Stimulated activated naive B cell treated with anti-CD40 and anti-IgM and Interleukin-4, amounts not matched to agents 10 μg/mL and 1 μg/mL and 100 μg/mL, for 72 hours (primary cell): Measurements from ENCODE around the gene SLC4A5.
A peak's percentile ranks its signal among the peaks of the same experiment; 100 is the strongest.

ENCODE experiments used
- ATAC-seq, 2 donors: fragments of 150-1000 bp; cut with Tn5 transposase; replicated peaks; 2 replicates each; pipeline ENCODE4 v1.10.0; 2021; ENCODE audit warnings: moderate library complexity in 1 of 2
- DNase-seq: peaks from one replicate; pipeline ENCODE4 v3.0.0; 2021
- H3K27ac Mint-ChIP-seq: one replicate; pipeline ENCODE4 v1.8.0; 2022; ENCODE audit warnings: mild to moderate bottlenecking, mixed read lengths
- H3K27me3 Mint-ChIP-seq, 2 donors: one replicate each; pipeline ENCODE4 v1.8.0; 2022; ENCODE audit warnings: mixed read lengths in 2 of 2
- H3K36me3 Mint-ChIP-seq, 2 donors: one replicate each; pipeline ENCODE4 v1.8.0; 2022; ENCODE audit warnings: mixed read lengths in 2 of 2, mild to moderate bottlenecking in 1 of 2
- H3K4me1 Mint-ChIP-seq, 2 donors: one replicate each; pipeline ENCODE4 v1.8.0; 2022; ENCODE audit warnings: mixed read lengths in 2 of 2, mild to moderate bottlenecking in 1 of 2
- H3K4me3 Mint-ChIP-seq, 2 donors: one replicate each; pipeline ENCODE4 v1.8.0; 2022; ENCODE audit warnings: mild to moderate bottlenecking in 2 of 2, mixed read lengths in 2 of 2, moderate library complexity in 1 of 2
- H3K9me3 Mint-ChIP-seq, 2 donors: one replicate each; pipeline ENCODE4 v1.8.0; 2022; ENCODE audit warnings: mixed read lengths in 2 of 2, mild to moderate bottlenecking in 1 of 2

Gene SLC4A5

GRCh38 chr2:74316627-74317295, 26.5 kb downstream of the SLC4A5 start:
- Mint-ChIP-seq H3K4me1 (no peaks in the 10 kb centered on the region), H3K4me3 (no peak overlapping the region), H3K36me3 (peaks cover 7 to 22% of the 10 kb centered on the region in 2 donors), H3K27ac (no peak overlapping the region), H3K27me3 (peaks cover 0 to 3% of the 10 kb centered on the region in 2 donors), H3K9me3 (no peaks in the 10 kb centered on the region)
- ATAC-seq, result no peak
- no peak for DNase-seq

- ATAC-seq, result no peak
- Mint-ChIP-seq H3K36me3 (peaks cover 7 to 23% of the 10 kb centered on the region in 2 donors), H3K4me3 (no peak overlapping the region), H3K4me1 (no peaks in the 10 kb centered on the region), H3K9me3 (no peaks in the 10 kb centered on the region), H3K27me3 (peaks cover 0 to 3% of the 10 kb centered on the region in 2 donors), H3K27ac (no peak overlapping the region)
- DNase-seq, result no peak
These were observed 29.1 kb downstream of the SLC4A5 start for GRCh38 chr2:74314107-74314506.

GRCh38 chr2:74313497-74313896, 29.7 kb downstream of the SLC4A5 start:
- H3K36me3 Mint-ChIP-seq, result peaks cover 7 to 23% of the 10 kb centered on the region in 2 donors
- ATAC-seq (no peak), DNase-seq (no peak)
- H3K4me3 Mint-ChIP-seq, result no peak overlapping the region
- H3K27me3 Mint-ChIP-seq, result peaks cover 0 to 3% of the 10 kb centered on the region in 2 donors
- H3K27ac Mint-ChIP-seq, result peak overlapping the region; percentile 28
- no peaks in the 10 kb centered on the region for H3K4me1 Mint-ChIP-seq
- H3K9me3 Mint-ChIP-seq, result no peaks in the 10 kb centered on the region

GRCh38 chr2:74312913-74313312, 30.3 kb downstream of the SLC4A5 start:
- no peak overlapping the region for H3K27ac Mint-ChIP-seq
- no peak for ATAC-seq

GRCh38 chr2:74307720-74308119, 35.5 kb downstream of the SLC4A5 start:
- peaks cover 6 to 7% of the 10 kb centered on the region in 2 donors for H3K4me1 Mint-ChIP-seq
- no peaks in the 10 kb centered on the region for H3K9me3 Mint-ChIP-seq
- DNase-seq (no peak), ATAC-seq (no peak)
- no peaks in the 10 kb centered on the region for H3K27me3 Mint-ChIP-seq
- H3K36me3 Mint-ChIP-seq, result peaks cover 13 to 15% of the 10 kb centered on the region in 2 donors
- H3K27ac Mint-ChIP-seq, result no peak overlapping the region
- no peak overlapping the region for H3K4me3 Mint-ChIP-seq

More at GRCh38 chr2:74312913-74313312, 30.3 kb downstream of the SLC4A5 start:
- H3K4me3 Mint-ChIP-seq, result no peak overlapping the region
- H3K4me1 Mint-ChIP-seq, result no peaks in the 10 kb centered on the region
- peaks cover 0 to 3% of the 10 kb centered on the region in 2 donors for H3K27me3 Mint-ChIP-seq
- peaks cover 7 to 23% of the 10 kb centered on the region in 2 donors for H3K36me3 Mint-ChIP-seq
- no peaks in the 10 kb centered on the region for H3K9me3 Mint-ChIP-seq
- DNase-seq, result no peak

GRCh38 chr2:74304332-74305148, 38.7 kb downstream of the SLC4A5 start:
- peaks cover 0 to 2% of the 10 kb centered on the region in 2 donors for H3K9me3 Mint-ChIP-seq
- H3K4me1 Mint-ChIP-seq, result peaks cover 6 to 7% of the 10 kb centered on the region in 2 donors
- H3K4me3 Mint-ChIP-seq, result no peak overlapping the region
- peak; percentile 83 to 95 for ATAC-seq
- no peak overlapping the region for H3K27ac Mint-ChIP-seq
- no peaks in the 10 kb centered on the region for H3K27me3 Mint-ChIP-seq
- DNase-seq, result no peak
- peaks cover 8 to 16% of the 10 kb centered on the region in 2 donors for H3K36me3 Mint-ChIP-seq

- Mint-ChIP-seq H3K27me3 (no peaks in the 10 kb centered on the region), H3K4me3 (no peak overlapping the region), H3K9me3 (peaks cover 0 to 5% of the 10 kb centered on the region in 2 donors), H3K4me1 (peaks cover 8 to 11% of the 10 kb centered on the region in 2 donors), H3K27ac (no peak overlapping the region), H3K36me3 (peaks cover 13 to 23% of the 10 kb centered on the region in 2 donors)
- DNase-seq (no peak), ATAC-seq (no peak)
These were observed 40.4 kb downstream of the SLC4A5 start for GRCh38 chr2:74302865-74303264.

- ATAC-seq (no peak), DNase-seq (no peak)
- peaks cover 0 to 5% of the 10 kb centered on the region in 2 donors for H3K9me3 Mint-ChIP-seq
These were observed 42.0 kb downstream of the SLC4A5 start for GRCh38 chr2:74301262-74301661.

GRCh38 chr2:74300506-74300905, 42.7 kb downstream of the SLC4A5 start:
- no peak for ATAC-seq
- Mint-ChIP-seq H3K9me3 (peaks cover 0 to 5% of the 10 kb centered on the region in 2 donors), H3K27ac (no peak overlapping the region), H3K4me3 (no peak overlapping the region), H3K36me3 (peaks cover 13 to 19% of the 10 kb centered on the region in 2 donors), H3K27me3 (no peaks in the 10 kb centered on the region), H3K4me1 (peaks cover 14 to 25% of the 10 kb centered on the region in 2 donors)
- DNase-seq, result no peak

More at GRCh38 chr2:74301262-74301661, 42.0 kb downstream of the SLC4A5 start:
- Mint-ChIP-seq H3K36me3 (peaks cover 13 to 23% of the 10 kb centered on the region in 2 donors), H3K4me3 (no peak overlapping the region), H3K27me3 (no peaks in the 10 kb centered on the region), H3K4me1 (peaks cover 14 to 19% of the 10 kb centered on the region in 2 donors), H3K27ac (no peak overlapping the region)

- DNase-seq, result no peak
- Mint-ChIP-seq H3K4me1 (peaks cover 13 to 19% of the 10 kb centered on the region in 2 donors), H3K36me3 (peaks cover 8 to 17% of the 10 kb centered on the region in 2 donors), H3K27ac (no peak overlapping the region), H3K4me3 (no peak overlapping the region), H3K9me3 (peaks cover 0 to 5% of the 10 kb centered on the region in 2 donors), H3K27me3 (no peaks in the 10 kb centered on the region)
- ATAC-seq, result no peak
These were observed 45.3 kb downstream of the SLC4A5 start for GRCh38 chr2:74297950-74298349.

GRCh38 chr2:74297391-74297790, 45.8 kb downstream of the SLC4A5 start:
- peak; percentile 17 for DNase-seq
- Mint-ChIP-seq H3K36me3 (peaks cover 8 to 17% of the 10 kb centered on the region in 2 donors), H3K27ac (peak overlapping the region; percentile 57), H3K27me3 (no peaks in the 10 kb centered on the region), H3K9me3 (peaks cover 0 to 5% of the 10 kb centered on the region in 2 donors), H3K4me1 (peaks cover 13 to 19% of the 10 kb centered on the region in 2 donors), H3K4me3 (peak overlapping the region in 1 of 2 donors; percentile 15)
- ATAC-seq, result peak; percentile 89 to 95

GRCh38 chr2:74293191-74293991, 49.8 kb downstream of the SLC4A5 start:
- no peak overlapping the region for H3K27ac Mint-ChIP-seq
- peaks cover 29 to 36% of the 10 kb centered on the region in 2 donors for H3K4me1 Mint-ChIP-seq
- ATAC-seq (no peak), DNase-seq (no peak)
- no peaks in the 10 kb centered on the region for H3K9me3 Mint-ChIP-seq
- H3K27me3 Mint-ChIP-seq, result no peaks in the 10 kb centered on the region
- peaks cover 4 to 7% of the 10 kb centered on the region in 2 donors for H3K36me3 Mint-ChIP-seq
- no peak overlapping the region for H3K4me3 Mint-ChIP-seq

GRCh38 chr2:74292751-74293150, 50.5 kb downstream of the SLC4A5 start:
- H3K36me3 Mint-ChIP-seq, result peaks cover 2 to 4% of the 10 kb centered on the region in 2 donors
- H3K27ac Mint-ChIP-seq, result no peak overlapping the region
- H3K27me3 Mint-ChIP-seq, result no peaks in the 10 kb centered on the region
- peaks cover 25 to 33% of the 10 kb centered on the region in 2 donors for H3K4me1 Mint-ChIP-seq
- H3K9me3 Mint-ChIP-seq, result no peaks in the 10 kb centered on the region
- DNase-seq (no peak), ATAC-seq (no peak)
- no peak overlapping the region for H3K4me3 Mint-ChIP-seq
